Stimulated activated CD8-positive, alpha-beta memory T cell treated with anti-CD3 and anti-CD28 coated beads, Interleukin-7, amount 100 ng/mL, for 4 hours (primary cell): ENCODE data around the gene STRADA.
"Not testable (repeated sequence)": the region's sequence is repeated elsewhere in the genome, so short reads cannot be mapped to it uniquely, and the experiment has no call there.

ENCODE experiments used
- DNase-seq, 2 donors: peaks; one replicate each; pipeline ENCODE4 v3.0.0-alpha.2; 2020; ENCODE audit warnings: low read depth in 2 of 2

Gene STRADA

DNA sequence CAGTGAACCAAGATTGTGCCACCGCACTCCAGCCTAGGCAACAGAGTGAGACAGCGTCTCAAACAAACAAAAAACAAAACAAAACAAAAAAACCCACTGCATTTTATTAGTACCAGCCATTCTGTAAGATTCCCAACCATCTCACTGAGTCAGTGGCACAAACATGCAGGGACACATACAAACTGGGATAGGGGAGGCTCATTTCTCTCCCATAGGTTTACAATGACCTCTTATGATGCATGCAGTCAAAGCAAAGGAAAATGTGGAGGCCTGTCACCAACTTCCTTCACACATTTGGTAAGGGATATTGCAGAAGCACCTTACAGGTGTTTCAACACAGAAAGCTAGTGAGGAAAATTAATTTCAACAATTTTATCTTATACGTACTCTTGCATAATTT is 12.4 kb upstream of the STRADA start:
- DNase-seq = no peak

DNA sequence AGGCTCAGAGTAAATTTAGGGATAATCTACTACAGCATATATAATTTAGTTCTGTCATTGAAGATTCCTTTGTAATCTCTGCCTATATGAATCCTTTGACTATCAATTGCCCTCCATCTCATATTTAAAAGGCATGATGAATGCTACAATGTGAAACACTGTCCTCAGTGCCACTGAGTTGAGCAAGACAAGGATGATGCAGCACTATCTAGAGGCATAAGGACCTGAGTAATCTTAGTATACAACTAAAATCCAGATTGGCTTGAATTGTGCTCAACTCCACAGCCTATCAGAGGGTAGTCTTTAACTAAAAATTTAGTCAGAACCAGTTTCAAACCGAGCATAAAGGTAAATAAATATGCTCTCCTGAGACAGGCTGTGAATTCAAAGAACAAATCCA is 11.6 kb upstream of the STRADA start:
- DNase-seq = no peak

DNA sequence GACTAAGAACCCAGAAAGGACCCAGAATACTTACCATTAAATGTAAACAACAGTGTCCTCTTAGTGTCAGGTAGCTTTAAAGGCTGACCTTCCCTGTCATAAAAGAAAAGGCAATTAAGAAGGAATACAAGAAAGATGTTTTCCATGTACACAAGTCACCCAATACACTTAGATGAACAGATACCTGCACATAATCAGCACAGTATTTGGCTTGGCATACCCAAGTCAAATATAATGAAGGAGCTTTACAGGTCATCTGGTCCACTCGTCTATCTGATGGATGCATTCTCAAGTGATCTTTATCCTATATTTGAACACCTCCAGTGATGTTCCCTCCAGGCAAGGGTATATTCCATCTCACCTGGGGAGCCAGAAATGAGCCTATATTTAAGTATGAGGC is 11.1 kb upstream of the STRADA start:
- no peak for DNase-seq

DNA sequence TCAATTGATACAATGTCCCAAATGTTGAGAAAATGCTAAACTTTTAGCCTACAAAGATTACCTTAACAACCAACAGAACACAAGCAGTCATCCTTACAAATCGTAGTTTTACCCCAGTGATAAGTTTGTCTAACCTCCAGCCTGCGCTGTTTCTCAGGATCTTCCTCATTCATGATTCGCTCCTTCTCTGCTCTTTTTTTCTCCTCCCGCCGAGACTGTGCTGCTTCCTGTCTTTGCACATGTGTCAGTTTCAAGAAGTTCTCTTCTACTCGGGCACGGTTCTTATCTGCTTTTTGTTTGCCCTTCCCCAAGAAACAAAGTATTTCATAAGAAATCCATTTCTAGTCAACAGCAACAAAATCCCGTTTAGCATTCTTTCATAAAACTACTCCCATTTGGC is 10.2 kb upstream of the STRADA start:
- DNase-seq = peak in 1 of 2 donors; percentile 5

DNA sequence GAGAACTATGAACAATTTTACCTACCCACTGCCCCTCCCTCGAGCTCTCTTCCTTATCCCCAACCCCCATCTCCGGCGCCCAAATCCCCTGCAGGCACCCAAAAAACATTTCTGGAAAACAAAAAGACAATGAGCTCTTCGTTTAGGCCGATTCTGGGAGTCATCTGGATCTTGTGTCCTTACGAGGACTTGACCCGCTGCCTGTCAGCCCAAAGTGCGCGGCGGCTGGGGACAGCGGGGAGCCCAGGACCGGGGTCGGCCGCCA is 524 bp downstream of the STRADA start:
- DNase-seq = peak in 1 of 2 donors; percentile 3

DNA sequence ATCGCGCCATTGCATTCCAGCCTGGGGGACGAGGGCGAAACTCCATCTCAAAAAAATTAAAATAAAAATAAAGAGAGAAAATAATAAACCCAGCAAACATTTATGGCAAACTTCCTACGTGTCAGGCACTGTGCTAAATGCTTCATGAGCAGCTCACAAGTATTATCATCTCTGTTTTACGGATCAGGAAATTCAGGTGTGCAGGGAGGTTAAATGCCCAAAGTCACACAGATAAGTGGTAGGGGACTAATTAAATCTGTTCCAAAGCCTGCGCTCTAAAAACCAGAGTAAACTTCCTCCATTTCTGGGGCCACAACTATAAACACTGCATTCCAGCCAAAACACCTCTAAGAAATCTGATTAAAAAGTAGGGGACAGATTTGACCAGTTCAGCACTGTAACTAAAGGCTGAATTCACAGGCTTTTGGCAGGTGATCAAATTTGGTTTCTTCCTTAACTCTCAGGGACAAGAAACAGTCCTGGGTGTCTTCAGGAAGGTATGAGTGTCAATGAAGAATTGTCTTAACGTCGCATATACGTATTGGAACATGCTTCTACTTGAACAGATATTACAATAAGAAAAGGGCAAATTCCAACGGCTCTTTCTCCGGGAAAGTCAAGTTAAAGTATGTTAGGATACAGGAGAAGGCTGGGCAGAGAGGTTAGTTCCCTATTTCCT is 996 bp downstream of the STRADA start:
- no peak for DNase-seq

DNA sequence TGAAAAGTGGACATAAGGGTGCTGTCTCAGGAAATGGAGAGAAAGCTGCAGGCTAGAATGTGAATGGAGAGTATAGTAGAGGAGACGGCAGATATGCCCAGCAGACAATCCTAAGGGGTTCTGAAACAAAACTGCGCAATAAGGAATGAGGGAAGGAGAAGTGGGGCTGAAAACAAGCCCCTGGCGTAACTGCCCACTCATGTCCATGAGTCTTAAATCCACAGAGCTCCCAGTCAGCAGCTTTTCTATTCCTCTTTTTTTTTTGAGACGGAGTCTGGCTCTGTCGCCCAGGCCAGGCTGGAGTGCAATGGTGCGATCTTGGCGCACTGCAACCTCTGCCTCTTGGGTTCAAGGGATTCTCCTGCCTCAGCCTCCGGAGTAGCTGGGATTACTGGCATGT is 5.9 kb downstream of the STRADA start:
- DNase-seq = no peak

DNA sequence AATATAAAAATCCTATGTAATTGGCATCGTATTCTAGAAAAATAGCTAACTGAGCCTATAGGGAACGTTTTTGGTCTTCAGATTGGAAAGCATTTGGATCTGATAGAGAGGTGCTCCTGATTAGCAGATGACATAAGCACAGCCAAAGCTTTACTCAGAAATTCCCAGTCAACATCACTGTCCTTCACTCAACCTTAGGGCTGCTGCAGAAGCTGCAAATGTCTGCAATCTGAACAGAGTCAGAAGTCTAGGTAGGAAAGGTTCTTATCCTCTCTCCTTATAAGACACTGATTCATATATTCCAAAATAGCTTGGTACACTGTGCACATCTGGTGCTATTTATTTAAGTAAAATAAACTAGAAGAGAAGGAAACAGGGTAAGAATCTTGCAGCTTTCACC is 19.2 kb downstream of the STRADA start:
- no peak for DNase-seq

DNA sequence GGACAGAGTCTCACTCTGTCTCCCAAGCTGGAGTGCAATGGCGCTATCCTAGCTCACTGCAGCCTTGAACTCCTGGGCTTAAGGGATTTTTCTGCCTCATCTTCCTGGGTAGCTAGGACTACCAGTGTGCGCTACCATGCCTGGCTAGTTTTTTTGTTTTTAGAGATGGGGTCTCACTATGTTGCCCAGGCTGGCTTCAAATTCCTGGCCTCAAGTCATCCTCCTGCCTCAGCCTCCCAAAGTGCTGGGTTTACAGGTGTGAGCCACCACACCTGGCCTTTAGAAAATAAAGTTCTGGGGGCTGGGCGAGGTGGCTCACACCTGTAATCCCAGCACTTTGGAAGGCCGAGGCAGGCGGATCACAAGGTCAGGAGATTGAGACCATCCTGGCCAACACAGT is 21.4 kb downstream of the STRADA start:
- not testable (repeated sequence) for DNase-seq

DNA sequence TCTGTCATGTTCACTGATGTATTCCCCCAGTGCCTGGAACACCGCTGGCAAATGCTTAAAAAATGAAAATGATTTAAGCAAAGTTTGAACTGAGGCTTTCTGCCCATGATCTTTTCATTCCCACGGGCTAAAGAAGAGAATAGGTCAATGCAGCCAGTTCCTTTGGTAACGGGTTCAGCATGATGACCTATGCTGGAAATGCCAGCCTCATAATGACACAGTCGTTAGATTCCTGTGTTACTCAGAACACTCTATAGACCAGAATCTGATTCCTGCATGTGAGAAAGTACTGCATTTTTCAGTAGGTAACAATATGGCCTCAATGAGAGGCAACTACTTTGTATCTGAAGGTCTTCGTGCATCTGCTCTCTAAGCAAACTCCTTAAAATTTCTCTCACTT is 22.6 kb downstream of the STRADA start:
- DNase-seq = no peak

DNA sequence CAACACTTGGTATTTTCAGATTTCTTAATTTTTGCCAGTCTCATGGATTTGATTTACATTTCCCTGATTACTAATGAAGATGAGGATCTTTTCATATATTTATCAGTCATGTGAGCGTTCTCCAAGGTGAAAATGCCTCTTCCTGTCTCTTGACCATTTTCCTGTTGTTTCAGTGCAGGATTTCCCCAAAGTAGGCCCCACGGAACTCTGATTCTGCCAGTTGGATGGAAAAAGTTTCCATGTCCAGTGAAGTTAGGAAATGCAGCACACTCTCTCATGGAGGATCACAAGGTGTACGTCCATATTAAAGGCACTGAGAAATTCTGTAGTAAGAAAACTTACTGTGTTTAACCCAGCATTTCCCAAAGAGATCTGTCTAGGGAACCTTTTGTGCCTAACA is 25.2 kb downstream of the STRADA start:
- no peak for DNase-seq

DNA sequence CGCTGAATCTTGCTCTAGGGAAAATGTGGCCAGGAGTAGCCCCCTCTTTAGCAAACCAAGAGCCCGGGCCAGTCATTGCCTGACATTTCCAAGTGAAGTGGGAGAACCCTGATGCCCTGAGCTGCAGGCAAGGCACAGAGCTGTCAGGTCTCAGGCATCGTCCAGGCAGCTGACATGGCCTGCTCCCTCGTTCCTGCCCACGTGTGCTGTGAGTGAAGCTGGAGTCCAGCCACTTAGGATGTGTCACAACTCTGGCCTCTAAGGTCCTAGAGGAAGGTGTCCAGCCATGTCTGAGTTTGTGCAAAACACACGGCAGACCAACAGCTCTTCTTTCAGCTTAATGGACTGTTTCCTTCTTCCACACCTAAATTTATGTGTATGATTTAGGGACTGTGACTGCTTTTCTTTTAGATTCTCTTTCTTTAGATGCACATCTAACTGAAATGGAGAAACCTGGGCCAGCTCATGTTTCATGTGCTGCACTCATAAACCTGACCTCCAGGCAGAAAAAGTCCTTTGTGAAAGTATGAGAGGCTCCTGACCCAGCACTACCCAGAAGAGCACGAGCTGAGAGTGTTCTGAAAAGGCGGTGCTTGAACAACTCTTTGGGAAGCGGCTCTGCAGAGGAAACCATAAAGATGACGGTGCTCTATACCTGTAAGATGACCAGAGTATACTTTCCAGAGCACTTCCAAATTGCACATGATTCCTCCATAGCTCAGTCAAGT is 26.9 kb downstream of the STRADA start:
- DNase-seq = no peak

DNA sequence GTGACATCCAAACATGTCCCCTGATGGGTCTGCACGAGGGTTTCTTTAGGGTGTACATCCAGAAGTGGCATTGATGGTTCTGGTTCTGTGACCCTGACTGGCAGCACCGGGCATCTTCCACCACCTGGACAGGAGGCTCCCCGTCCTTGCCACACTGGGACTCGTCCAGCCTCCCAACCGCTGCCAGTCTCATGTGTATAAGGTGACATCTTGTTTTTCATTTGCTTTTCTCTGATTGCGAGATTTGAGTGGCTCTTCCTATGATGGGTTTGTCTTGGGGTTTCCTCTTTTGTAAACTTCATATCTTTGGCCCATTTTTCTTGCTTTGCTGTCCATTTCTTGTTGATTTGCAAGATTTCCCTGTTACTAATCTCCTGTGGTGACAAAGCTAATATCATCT is 32.5 kb downstream of the STRADA start:
- no peak for DNase-seq

DNA sequence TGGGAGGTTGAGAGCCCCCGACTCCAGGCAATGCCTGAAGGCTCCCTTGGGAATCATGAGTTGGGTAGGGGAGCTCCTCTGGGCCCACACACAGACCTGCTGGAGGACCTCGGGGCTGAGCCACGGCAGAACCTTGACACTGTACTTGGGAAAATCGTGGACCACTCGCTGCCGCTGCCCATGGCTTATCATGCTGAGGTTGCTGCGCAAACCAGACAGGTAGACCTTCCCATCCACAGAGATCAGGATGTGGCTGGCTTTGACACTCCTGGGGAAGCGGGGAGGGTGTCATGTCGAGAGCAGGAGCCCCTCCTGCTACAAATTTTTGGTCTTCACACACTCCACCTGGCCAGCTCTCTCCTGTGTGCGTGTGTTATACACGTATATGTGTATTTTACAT is 34.4 kb downstream of the STRADA start:
- no peak for DNase-seq

DNA sequence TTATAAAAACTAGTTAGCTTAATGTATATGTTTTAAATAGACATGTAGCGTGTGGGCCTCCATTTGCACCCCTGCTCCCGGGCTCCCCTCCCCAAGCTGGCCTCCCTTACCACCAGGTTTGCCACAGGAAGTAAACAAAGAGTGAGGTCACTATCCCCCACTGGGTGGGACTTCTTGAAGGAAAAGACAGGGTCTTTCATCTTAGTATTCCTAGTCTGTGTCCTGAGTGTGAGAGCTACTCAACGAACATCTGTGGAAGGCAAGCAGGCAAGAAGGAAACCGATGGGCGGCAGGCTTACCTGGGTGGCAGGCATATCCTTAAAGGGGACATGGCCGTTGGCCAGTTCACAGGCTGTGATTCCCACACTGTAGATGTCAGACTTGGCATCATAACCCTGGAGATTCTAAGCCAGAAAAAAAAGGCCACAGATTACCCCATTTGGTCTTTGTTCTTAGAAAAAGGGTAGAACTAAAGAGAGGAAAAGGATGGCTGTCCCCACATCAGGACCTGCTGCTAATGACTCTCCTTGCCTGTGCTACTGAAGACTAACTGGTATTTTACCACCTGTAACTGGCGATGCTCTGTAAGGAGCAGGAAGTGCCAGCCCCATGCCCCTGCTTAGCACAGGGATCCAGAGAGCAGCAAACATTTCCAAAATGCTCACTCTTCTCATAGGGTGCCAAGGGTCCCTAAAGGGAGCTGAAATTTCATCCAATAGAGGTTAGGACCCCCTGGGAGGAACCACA is 35.1 kb downstream of the STRADA start:
- no peak for DNase-seq

DNA sequence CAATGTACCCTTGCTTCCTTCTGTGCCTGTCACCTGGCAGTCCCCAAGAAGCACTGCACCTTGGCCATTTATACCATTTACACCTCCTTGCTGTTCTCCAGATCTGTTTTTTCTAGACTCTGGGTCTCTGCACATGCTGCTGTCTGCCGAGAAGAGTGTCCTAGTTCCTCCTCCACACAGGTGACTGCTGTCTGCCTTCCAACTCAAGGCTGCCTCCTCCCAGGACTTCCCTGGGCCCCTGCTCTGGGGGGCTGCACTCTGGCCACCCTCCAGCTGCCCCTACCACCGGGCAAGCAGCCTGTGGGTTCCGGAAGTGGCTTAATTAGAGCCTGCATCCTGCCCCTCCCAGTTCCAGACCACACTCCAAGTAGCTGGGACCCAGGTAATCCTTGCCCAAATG is 35.9 kb downstream of the STRADA start:
- no peak for DNase-seq

DNA sequence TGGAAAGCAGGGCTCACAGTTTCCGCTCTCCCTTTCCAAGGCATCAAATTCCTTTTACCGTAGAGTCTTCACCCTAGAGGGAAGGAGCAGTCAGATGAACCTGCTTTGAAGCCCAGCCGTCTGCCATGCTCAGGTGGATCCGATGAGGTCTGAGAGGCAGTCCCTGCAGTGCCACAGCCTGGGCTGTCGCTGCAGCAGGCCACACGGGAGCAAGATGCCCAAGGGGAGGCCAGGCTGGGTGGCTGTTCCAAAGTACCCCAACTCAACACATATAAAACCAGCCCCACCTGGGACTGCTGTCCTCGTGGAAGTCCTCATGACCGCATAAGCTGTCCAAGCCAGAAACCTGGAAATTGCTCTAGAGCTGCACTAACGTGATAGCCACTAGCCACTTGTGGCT is 36.8 kb downstream of the STRADA start:
- no peak for DNase-seq

DNA sequence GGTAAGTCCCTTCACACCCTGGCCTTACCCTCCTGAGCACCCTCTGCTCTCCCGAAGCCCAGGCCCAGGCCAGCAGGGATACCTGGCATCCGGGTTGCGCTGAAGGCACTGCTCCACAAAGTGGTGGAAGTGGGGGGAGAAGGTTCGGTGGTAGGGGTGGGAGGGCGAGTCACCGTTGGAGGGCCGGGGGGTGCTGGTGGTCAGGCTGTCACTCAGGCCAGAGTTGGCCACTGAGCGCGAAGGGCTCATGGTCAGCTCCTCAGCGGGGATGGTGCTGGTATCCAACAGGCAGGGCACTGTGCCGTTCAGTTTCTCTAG is 37.4 kb downstream of the STRADA start:
- no peak for DNase-seq

DNA sequence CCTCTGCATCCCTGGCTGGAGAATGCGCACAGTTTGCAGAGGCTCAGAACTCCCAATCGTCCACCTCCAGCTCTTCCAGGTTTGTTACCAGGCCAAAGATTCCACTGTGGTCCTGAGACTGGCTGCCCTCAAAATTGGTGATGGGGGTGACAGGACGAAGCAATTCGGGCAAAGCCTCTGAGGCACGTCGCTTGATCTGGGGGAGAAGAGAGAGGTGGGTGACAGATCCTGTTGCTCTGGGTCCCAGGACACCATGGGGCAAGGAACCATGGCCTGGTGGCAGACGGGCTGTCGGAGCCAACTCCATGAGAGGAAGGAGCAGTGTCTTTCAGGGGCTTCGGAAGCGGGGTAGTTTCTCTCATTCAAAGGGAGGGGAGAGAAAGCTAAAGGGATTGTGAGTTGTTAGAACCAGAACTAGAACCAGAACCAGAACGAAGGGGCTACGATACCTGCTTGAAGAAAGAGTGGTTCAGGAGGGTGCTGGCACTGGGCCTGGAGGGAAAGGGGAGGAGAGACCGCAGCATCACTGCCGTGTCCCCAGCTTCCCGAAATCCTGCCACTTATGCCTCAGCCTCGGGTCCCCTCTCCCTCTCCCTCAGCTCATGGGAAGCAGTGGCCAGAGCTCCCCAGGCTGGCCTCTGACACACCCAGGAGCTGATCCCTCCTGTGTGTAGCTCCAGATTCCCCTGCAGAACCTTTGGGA is 37.9 kb downstream of the STRADA start:
- DNase-seq = no peak

DNA sequence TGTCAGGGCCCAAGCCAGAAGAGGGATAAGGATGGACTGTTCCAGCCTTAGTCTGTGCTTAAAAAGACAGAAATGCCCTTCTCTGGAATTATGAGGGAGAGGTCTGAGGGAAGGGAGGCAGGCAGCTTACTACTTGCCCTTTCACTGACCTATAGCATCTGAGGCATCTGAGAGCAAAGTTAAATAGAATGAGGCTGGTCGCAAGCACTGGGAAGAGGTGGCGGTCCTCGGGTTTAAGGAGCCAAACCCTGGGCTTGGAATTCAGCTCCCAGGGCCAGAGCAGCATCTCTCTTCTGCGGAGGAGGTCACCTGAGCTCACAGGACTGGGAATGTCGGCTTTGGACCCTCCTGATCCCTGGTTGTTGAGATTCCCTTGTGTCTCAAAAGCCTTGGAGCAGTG is 38.6 kb downstream of the STRADA start:
- DNase-seq = no peak

DNA sequence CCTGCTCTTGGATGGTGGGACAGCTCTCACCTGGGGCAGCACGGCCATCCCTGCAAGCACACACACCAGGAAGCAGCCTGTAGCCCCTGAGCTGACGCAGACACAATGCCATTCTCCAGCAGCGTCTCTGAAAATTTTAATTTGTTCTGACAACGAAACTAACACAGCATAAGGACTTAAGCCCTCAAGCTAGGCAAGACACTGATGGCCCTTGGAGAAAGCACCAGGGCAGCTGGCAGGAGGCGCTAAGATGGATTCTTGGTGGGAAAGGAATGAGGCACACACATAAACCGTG is 38.9 kb downstream of the STRADA start:
- DNase-seq = no peak

DNA sequence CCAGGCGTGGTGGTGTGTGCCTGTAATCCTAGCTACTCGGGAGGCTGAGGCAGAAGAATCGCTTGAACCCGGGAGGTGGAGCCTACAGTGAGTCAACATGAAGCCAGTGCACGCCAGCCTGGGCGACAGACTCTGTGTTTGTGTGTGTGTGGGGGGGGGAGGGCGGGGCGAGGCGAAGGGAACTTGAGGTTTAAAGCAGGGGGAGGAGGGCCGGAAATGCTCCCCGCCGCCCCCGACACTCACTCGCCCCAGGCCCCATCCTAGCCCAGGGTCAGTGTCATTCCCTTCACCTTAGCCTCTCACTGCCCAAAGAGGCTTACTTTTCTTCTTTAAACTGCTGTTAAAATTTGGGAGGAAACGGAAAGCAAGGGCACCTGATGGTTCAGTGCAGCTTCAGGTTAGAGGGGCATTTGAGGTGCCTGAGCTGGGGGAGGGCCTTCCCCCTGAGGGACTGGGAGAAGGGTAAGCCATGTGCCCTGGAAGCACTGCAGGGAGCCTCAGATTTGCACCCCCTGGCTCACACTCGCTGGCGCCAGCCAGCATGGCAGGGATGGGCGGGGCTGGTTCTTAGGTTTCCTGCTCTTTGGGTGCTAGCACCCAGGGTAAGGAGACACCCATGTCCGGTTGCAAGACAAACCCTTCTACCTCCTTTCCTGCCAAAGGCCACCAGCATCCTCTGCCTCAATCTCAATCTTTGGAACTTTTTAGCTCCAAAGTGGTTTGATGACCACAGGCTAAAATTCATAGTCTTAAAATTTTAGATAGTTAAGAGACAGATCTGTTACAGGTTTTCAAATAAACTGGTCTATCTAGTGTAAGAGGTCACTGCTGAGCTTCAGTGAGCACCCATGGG is 39.5 kb downstream of the STRADA start:
- peak; percentile 73 for DNase-seq
